ENCODE measurements around the gene TRAF1.

Gene TRAF1

DNA sequence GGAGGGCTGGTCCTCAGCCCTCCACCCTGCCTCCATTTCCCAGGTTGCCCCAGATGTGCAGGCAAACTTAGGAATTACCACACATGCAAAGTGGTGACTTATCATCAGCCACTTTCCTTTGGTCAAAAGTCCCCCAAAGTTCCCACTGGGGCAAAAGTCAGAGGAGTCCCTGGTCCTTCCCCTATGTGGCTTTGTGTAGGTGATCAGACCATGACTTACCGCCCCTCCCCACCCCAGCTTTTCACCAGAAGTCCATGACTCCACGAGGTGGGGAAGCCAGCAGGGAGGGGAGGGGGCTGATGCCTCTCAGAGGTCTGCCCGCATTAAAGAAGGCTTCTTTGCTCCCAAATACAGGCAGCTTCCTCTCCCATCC, 5.8 kb downstream of the TRAF1 start:
- no peak for DNase-seq (ENCODE audit: low spot score)
- TF ChIP-seq, protein P1, sequence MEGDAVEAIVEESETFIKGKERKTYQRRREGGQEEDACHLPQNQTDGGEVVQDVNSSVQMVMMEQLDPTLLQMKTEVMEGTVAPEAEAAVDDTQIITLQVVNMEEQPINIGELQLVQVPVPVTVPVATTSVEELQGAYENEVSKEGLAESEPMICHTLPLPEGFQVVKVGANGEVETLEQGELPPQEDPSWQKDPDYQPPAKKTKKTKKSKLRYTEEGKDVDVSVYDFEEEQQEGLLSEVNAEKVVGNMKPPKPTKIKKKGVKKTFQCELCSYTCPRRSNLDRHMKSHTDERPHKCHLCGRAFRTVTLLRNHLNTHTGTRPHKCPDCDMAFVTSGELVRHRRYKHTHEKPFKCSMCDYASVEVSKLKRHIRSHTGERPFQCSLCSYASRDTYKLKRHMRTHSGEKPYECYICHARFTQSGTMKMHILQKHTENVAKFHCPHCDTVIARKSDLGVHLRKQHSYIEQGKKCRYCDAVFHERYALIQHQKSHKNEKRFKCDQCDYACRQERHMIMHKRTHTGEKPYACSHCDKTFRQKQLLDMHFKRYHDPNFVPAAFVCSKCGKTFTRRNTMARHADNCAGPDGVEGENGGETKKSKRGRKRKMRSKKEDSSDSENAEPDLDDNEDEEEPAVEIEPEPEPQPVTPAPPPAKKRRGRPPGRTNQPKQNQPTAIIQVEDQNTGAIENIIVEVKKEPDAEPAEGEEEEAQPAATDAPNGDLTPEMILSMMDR (IDR thresholded peaks at IDR 0.05; ENCODE audit: extremely low read depth, insufficient read depth, missing control alignments): no peak
- in situ Hi-C loops (cut with MboI; ENCODE audit: low pct_unique_long_range_greater_than_20kb, low sequenced_read_pairs, unreplicated experiment): no loop called here

DNA sequence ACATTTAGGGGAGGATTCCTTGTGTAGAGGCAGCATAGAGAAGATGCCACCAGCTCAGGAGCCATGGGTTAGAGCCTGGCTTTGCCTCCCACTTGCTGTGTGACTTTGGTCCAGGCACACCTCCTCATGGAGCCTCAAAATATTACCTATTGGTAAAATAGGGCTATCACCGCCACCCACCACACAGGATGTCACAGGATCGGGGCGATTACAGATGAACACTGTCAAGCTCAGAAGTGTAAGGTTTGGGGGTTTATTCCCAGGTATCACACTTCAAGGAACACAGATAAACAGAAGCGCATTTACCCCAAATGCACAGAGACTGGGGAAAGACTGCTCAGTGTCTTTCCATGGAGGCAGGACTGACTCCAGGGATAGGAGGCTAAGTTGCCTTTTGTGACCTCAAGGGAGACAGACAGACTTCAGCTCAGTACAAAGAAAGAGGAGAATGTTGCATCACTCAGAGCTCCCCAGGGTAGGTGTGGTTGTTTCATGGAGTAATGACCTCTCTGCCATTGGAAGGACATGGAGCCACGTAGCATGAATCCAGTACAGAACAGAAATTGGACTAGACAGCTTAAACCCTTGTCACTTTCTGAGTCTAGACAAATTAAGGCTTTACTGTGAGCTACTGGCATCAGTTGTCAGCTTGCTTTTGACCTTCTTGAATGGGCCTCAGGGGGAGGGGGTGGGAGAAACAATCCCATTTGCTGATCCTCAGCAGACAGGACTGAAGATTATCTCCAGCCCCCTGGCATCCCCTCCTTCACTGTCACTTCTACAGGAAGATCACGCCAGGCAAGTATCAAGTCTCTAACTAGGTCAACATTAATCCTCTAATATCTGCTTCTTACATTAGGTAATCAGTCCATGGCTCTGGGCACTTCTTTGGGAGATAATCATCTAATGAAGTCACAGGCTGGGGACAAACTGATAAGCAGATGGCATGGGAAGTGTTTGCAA, 6.5 kb downstream of the TRAF1 start:
- no peak for DNase-seq (ENCODE audit: low spot score)
- in situ Hi-C loops (cut with MboI; ENCODE audit: low pct_unique_long_range_greater_than_20kb, low sequenced_read_pairs, unreplicated experiment): no loop called here
- TF ChIP-seq, protein P1 (IDR thresholded peaks at IDR 0.05; ENCODE audit: extremely low read depth, insufficient read depth, missing control alignments): no peak

DNA sequence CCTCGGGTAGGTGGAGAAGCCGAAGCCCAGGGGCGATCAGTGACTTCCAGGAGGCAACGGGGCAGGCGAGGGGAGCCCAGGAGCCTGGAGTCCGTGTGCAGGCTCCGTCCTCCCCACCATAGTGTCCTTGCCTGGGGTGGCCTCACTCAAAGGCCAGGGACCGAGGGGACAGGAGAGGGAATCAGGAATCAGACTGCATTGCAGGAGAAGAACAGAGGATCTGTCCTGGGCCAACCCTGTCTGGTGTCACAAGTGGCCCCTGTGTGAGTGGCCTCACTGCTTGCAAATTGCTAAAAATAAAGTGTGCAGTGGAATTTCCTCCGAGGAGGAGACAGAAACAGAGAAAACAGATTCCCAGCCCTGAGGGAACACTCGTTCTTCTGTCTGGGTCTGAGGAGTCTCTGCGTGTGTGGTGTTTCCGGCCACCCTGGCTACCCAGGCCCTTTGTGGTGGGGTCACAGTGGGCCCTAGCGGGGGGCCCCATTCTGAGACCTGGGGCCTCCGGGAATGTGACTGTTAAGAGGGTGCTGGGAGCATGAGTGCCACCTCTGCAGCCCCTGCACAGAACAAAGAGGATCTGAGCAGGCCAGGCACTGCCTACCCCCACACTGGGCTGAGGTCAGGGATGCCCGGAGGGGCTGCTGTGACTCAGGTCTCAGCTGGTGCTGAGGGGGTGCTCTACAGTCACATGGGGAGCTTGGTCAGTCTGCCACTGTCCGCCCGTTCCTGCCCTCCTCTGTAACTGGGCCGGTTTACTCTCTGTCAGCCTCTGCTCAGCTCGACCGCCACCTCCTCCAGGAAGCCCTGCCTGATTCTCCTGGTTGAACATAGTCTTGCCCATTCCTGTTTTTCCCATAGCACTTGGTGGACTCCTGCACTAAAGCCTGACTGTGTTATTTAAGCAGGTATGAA, 7.4 kb downstream of the TRAF1 start:
- no peak for DNase-seq (ENCODE audit: low spot score)
- TF ChIP-seq, protein P1 (IDR thresholded peaks at IDR 0.05; ENCODE audit: extremely low read depth, insufficient read depth, missing control alignments): no peak
- in situ Hi-C loops (cut with MboI; ENCODE audit: low pct_unique_long_range_greater_than_20kb, low sequenced_read_pairs, unreplicated experiment): no loop called here

DNA sequence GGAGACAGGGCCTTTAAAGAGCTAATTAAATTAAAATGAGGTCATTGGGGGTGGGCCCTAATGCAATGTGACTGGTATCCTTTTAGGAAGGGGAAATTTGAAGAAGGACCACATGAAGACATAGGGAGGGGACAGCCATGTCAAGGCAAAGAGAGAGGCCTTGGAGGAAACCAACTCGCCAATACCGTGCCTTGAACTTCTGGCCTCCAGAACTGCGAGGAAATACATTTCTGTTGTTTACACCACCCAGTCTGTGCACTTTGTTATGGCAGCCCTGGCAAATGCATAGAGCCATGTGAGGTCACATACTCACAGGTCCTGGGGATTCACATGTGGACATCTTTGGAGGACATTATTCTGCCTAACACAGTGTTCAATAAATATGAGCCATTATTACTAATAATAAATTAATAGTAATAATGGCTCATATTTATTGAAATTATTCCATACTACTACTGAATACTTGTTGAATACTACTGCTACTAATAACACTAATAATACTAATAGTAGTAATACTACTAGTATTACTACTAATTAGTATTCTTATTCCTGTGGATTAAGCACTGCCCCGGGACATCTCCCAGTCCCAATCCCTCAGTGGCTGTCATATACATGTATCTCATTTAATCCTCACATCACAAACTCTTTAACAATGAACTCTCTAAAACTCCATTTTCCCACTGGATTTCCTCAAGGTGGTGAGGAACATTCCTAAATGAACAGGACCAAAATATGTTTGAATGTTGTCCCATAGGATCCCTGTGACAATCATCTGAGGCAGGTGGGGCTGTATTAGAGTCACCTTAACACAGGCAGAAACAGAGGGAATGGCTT, 8.4 kb downstream of the TRAF1 start:
- no peak for DNase-seq (ENCODE audit: low spot score)
- in situ Hi-C loops (cut with MboI; ENCODE audit: low pct_unique_long_range_greater_than_20kb, low sequenced_read_pairs, unreplicated experiment): no loop called here
- TF ChIP-seq, protein P1 (IDR thresholded peaks at IDR 0.05; ENCODE audit: extremely low read depth, insufficient read depth, missing control alignments): no peak

DNA sequence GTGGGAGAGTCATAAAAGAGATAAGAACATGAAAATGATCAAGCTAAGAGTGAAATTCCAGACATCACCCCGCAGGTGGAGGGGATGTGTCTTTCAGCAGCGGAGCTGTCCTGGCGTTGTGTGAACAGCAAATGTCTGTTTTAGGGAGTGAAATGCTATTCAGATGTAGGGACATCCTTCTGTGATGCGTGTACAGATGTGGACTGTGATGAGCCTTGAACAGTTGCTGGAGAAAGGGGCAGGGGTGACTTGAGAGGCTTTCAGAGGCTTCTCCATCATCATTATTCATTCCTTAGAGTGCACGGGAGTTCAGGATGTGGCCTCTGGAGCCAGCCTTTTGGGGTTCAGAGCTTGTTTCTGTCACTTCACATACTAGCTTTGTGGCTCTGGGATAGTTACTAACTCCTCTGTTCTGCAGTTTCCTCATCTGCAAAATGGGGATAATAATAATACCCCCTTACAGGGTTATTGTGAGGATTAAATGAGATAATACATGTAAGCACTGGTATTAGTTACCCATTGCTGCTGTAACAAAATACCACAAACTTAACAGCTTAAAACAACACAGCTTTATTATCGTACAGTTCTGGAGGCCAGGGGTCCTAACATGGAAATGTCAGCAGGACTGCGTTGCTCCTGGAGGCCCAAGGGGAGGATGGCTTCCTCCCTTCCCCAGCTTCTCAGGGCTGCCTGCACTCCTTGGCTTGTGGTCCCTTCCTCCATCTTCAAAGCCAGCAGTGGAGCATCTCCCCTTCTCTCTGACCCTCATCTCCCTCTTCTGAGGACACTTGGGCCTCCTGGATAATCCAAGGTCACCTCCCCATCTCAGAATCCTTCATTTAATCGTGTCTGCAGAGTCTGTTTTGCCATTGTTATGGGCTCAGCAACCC, 9.4 kb downstream of the TRAF1 start:
- TF ChIP-seq, protein P1 (IDR thresholded peaks at IDR 0.05; ENCODE audit: extremely low read depth, insufficient read depth, missing control alignments): no peak
- DNase-seq (ENCODE audit: low spot score): no peak
- in situ Hi-C loops (cut with MboI; ENCODE audit: low pct_unique_long_range_greater_than_20kb, low sequenced_read_pairs, unreplicated experiment): no loop called here

All from GM13977 (cell line).